Neural crest cell (in vitro differentiated cells): ENCODE results near the gene DNHD1. TPM values are rescaled to one million over a fixed set of nuclear protein-coding genes. Genes with fewer than 3 reads are reported as not detected.
A peak's percentile ranks its signal among the peaks of the same experiment; 100 is the strongest.

Source experiments
- DNase-seq: peaks from one replicate; pipeline ENCODE4 v3.0.0; 2021; ENCODE audit warnings: low read depth, mixed read lengths, low spot score
- H3K27ac Mint-ChIP-seq: one replicate; pipeline ENCODE4 v1.8.0; 2021; ENCODE audit warnings: mild to moderate bottlenecking, mixed read lengths; ENCODE audit not compliant: unreplicated experiment
- H3K27me3 Mint-ChIP-seq: 2 replicates; pipeline ENCODE4 v1.8.0; 2021; ENCODE audit warnings: low read depth, mild to moderate bottlenecking, mixed read lengths
- H3K36me3 Mint-ChIP-seq: 2 replicates; pipeline ENCODE4 v1.8.0; 2021; ENCODE audit warnings: low read depth, mild to moderate bottlenecking, mixed read lengths
- H3K4me1 Mint-ChIP-seq: 2 replicates; pipeline ENCODE4 v1.8.0; 2021; ENCODE audit warnings: mixed read lengths
- H3K4me3 Mint-ChIP-seq: one replicate; pipeline ENCODE4 v1.8.0; 2021; ENCODE audit warnings: mild to moderate bottlenecking, mixed read lengths
- H3K9me3 Mint-ChIP-seq: 2 replicates; pipeline ENCODE4 v1.8.0; 2021; ENCODE audit warnings: mixed read lengths
- long read RNA-seq: library from polyadenylated mRNA; unstranded; transcript quantifications from one replicate; pipeline ENCODE4 v2.0.0, GENCODE V29; 2020
- total RNA-seq: library from RNA; stranded (reverse); gene quantifications from 2 replicates; pipeline ENCODE4 v1.2.1, GENCODE V29; 2021
- TF ChIP-seq, protein P1 (sequence below): fragments of 200-600 bp; sonication (generic); conservative IDR thresholded peaks from 2 replicates; pipeline ENCODE4 v1.5.0; 2021; ENCODE audit warnings: antibody characterized with exemption, mild to moderate bottlenecking

Gene DNHD1, protein sequence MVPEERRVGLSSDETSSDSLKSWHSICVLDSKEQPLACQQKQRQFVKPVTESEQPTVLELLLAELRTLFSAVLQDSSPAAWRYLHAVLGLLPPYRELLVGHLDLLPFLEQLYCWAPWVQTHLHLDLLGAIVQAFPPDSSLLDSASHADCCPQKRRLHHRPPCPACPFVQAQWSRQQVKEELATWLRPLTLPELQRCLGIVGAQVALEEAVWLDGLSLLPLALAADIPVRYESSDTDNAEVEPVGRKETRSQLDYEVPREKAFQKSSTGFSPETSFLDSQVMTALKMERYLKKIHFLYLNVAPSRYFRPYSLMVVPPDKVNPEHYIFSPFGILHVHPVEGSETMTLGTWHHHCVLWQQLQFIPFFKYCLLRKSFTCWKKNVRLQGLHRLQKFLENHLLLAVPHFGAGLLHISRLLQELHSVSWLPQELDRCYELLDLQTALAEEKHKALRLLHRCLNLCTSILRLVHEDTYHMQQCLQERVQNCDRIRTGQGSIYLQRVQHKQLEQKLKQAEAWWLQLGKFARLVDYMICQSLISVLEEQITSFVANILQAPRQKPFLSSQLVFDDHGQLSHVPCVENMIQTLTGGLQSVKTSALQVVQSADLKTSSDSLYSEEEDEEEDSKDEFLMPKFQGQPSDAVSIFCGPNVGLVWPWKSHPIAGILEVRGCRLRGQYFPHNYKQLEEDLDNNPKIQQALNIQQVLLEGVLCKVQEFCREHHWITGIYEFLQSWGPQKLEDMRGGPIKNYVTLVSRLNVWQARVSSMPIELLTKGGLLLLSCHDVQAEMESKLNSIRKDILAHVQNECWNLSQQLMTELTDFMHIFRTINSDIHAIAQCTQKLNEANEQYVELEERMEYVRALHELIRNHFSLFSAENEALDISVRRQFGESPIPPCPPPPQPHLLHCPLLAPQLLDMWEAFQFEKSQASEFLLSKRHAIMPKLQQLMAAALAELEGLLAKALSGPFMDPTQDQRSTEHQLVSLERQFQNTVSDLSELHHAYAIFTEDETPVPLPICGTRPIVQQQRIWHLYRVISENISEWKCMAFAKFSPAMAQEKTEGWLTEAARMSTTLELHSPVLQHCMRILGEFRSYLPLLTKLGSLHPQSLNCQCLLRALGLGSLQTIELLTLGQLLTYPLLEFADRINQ (N-terminal part only)
- 10.2 and 12.6 TPM in 2 replicates for total RNA-seq
- long read RNA-seq, partial matches to known transcripts = 1 of 10 reads
- long read RNA-seq, other reads (novel, unspliced or antisense) = 9 of 10 reads

GRCh38 chr11:6497069-6497839 is at the start of gene DNHD1:
Gene DNHD1, plus strand, starts transcription at chr11:6497280. Its CDS starts 936 bp downstream, at chr11:6498216.
- Mint-ChIP-seq H3K4me3 (no peak within 1 kb of the TSS), H3K9me3 (no peaks in the 10 kb centered on the region), H3K27ac (peak within 1 kb of the TSS; percentile 1), H3K4me1 (no peaks in the 10 kb centered on the region), H3K27me3 (no peaks in the 10 kb centered on the region), H3K36me3 (peaks cover 4% of the 10 kb centered on the region)
- DNase-seq = no peak
- TF ChIP-seq, protein P1, sequence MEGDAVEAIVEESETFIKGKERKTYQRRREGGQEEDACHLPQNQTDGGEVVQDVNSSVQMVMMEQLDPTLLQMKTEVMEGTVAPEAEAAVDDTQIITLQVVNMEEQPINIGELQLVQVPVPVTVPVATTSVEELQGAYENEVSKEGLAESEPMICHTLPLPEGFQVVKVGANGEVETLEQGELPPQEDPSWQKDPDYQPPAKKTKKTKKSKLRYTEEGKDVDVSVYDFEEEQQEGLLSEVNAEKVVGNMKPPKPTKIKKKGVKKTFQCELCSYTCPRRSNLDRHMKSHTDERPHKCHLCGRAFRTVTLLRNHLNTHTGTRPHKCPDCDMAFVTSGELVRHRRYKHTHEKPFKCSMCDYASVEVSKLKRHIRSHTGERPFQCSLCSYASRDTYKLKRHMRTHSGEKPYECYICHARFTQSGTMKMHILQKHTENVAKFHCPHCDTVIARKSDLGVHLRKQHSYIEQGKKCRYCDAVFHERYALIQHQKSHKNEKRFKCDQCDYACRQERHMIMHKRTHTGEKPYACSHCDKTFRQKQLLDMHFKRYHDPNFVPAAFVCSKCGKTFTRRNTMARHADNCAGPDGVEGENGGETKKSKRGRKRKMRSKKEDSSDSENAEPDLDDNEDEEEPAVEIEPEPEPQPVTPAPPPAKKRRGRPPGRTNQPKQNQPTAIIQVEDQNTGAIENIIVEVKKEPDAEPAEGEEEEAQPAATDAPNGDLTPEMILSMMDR = no peak

DNA sequence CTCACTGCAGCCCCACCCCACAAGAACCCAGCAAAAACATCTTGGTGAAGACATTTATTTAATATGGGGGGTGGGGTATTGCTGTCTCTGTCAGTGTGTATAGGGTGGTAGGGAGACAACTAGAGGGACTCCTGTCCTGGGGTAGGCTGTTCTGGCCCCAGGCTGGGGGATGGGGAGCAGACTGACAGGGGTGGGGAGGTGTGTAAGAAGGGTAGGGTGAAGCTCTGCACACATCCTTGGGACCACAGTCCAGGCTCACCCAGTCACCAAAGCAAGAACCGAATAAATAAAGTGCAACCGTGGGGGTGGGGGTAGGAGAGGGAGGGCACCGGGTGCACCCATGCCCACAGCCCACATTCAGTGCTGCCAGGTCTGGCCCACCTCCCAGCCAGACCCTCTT is 48.5 kb upstream of the DNHD1 start:
- Mint-ChIP-seq H3K27ac (no peak overlapping the region), H3K27me3 (no peaks in the 10 kb centered on the region), H3K36me3 (no peaks in the 10 kb centered on the region), H3K9me3 (no peaks in the 10 kb centered on the region), H3K4me3 (no peak overlapping the region), H3K4me1 (no peaks in the 10 kb centered on the region)
- TF ChIP-seq, protein P1 = no peak
- DNase-seq = no peak

DNA sequence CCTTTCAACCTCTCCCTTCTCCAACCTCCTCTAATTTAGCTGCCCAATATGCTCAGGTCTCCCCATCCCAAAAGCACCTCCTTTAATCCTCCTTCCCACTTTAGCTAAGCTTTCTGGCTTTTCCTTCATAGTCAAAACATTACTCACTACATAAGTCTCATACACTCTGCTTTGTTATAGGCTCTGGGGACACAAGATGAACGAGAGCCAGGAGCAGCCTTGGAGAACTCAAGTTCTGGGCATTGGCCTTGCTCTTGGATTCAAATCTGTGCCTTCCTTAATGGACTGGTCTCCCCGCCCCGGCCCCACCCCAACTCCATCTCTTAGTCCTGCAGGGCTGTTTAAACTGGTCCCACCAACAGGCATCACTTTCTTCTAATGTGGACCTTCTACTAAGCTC is 44.9 kb upstream of the DNHD1 start:
- no peak overlapping the region for H3K4me3 Mint-ChIP-seq
- H3K9me3 Mint-ChIP-seq = no peaks in the 10 kb centered on the region
- TF ChIP-seq, protein P1 = no peak
- H3K27ac Mint-ChIP-seq = peak overlapping the region; percentile 59
- no peaks in the 10 kb centered on the region for H3K27me3 Mint-ChIP-seq
- no peak for DNase-seq
- H3K4me1 Mint-ChIP-seq = no peaks in the 10 kb centered on the region
- no peaks in the 10 kb centered on the region for H3K36me3 Mint-ChIP-seq

DNA sequence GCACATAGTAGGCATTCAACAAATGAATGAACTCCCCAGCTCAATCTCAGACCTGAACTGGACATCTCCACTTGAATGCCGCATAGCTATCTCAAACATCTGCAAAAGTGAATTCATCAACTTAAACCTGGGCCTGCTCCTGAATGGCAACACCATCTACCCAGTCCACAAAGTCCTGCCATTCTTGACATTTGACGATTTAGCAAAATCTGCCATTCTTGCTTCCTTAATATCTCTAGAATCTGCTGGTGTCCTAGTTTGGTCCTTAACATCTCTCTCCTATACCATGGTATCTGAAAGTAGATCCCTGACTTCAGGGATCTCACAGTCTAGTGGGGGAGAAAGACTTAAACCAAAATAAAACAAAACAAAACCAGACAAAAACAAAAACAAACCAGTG is 43.9 kb upstream of the DNHD1 start:
- DNase-seq = no peak
- TF ChIP-seq, protein P1 = no peak
- Mint-ChIP-seq H3K9me3 (no peaks in the 10 kb centered on the region), H3K36me3 (no peaks in the 10 kb centered on the region), H3K27me3 (no peaks in the 10 kb centered on the region), H3K4me3 (no peak overlapping the region), H3K4me1 (no peaks in the 10 kb centered on the region), H3K27ac (no peak overlapping the region)
